K562 (cell line): Measurements from ENCODE around the gene ARHGAP26. TPM values are rescaled to one million over a fixed set of nuclear protein-coding genes. Genes with fewer than 3 reads are reported as not detected.

Experiments
- CEBPB ChIP-seq: fragments of 450-650 bp; IDR thresholded peaks from 2 replicates; pipeline ENCODE4 v1.6.1; 2016; ENCODE audit warnings: missing genetic modification characterization, missing compliant biosample characterization
- FIP1L1 ChIP-seq: fragments of 200-400 bp; formaldehyde crosslinking; IDR thresholded peaks from 2 replicates; pipeline ENCODE4 v1.6.1; 2018; ENCODE audit warnings: mild to moderate bottlenecking, low read depth, low read length; ENCODE audit not compliant: poor library complexity, severe bottlenecking
- GATA2 ChIP-seq: sonication (generic); formaldehyde crosslinking; IDR thresholded peaks from 2 replicates; pipeline ENCODE4 v1.4.0; 2020; ENCODE audit warnings: mild to moderate bottlenecking, missing genetic modification reagents
- NFYB ChIP-seq: IDR thresholded peaks from 2 replicates; pipeline ENCODE4 v1.6.1; 2011; ENCODE audit warnings: mild to moderate bottlenecking, moderate library complexity; ENCODE audit not compliant: insufficient read length; ENCODE audit errors: extremely low read depth
- PBX2 ChIP-seq, 2 experiments: IDR thresholded peaks in 1 of 2; conservative IDR thresholded peaks in 1 of 2; 2 replicates each; pipeline ENCODE4 v1.6.1; 2016; ENCODE audit warnings: low read depth in 2 of 2, mild to moderate bottlenecking in 1 of 2, missing compliant biosample characterization in 1 of 2, missing genetic modification characterization in 1 of 2, moderate library complexity in 1 of 2
- PPARD ChIP-seq: fragments of 250-450 bp; sonication (Bioruptor Pico); IDR thresholded peaks from 2 replicates; pipeline ENCODE4 v1.8.0; 2022; ENCODE audit warnings: inconsistent platforms, mild to moderate bottlenecking, moderate library complexity
- PRDM10 ChIP-seq: fragments of 450-650 bp; IDR thresholded peaks from 2 replicates; pipeline ENCODE4 v1.6.1; 2018; ENCODE audit not compliant: partially characterized antibody
- PTTG1 ChIP-seq: fragments of 450-650 bp; IDR thresholded peaks from 2 replicates; pipeline ENCODE4 v1.6.1; 2016; ENCODE audit warnings: low read depth, mild to moderate bottlenecking, missing genetic modification characterization, missing compliant biosample characterization
- SIN3B ChIP-seq: fragments of 450-650 bp; IDR thresholded peaks from 2 replicates; pipeline ENCODE4 v1.6.1; 2017; ENCODE audit warnings: low read depth, mild to moderate bottlenecking, moderate library complexity
- TAF15 ChIP-seq: fragments of 200-400 bp; formaldehyde crosslinking; IDR thresholded peaks from 2 replicates; pipeline ENCODE4 v1.6.1; 2017; ENCODE audit warnings: mild to moderate bottlenecking, low read depth, low read length, moderate library complexity
- ZBTB11 ChIP-seq, 3 experiments: fragments of 200-800 bp in 1 of 3; fragments of 250-450 bp in 1 of 3; fragments of 450-650 bp in 1 of 3; sonication (Bioruptor Pico) in 1 of 3; sonication (Bioruptor generic) in 1 of 3; formaldehyde crosslinking in 1 of 3; IDR thresholded peaks; 2 replicates each; pipeline versions ENCODE4 v1.6.1 to v1.8.0; 2016 to 2022; ENCODE audit warnings: mild to moderate bottlenecking in 2 of 3, missing genetic modification characterization in 2 of 3, missing compliant biosample characterization in 1 of 3, moderate library complexity in 1 of 3
- ZNF354B ChIP-seq: fragments of 250-450 bp; sonication (Bioruptor Pico); IDR thresholded peaks from 2 replicates; pipeline ENCODE4 v1.4.0; 2020
- polyA plus RNA-seq, 8 experiments: library from polyadenylated mRNA; depleted of rRNA in 4 of 8; stranded (reverse) in 5 of 8; unstranded in 3 of 8; fragments of >200 nt; fragmentation: Nextera tagmentation in 2 of 8; fragmentation: Illumina TruSeq in 1 of 8; extraction: Ambion mirVana in 2 of 8; extraction: Trizol in 1 of 8; gene quantifications; 2 replicates each; pipeline versions ENCODE4 v1.2.1 to v1.2.3, GENCODE V29; 2011 to 2014; ENCODE audit warnings: inconsistent platforms in 1 of 8, missing spikeins in 1 of 8
- total RNA-seq, 7 experiments: library from RNA; depleted of rRNA in 6 of 7; stranded (reverse); fragments of >200 nt in 6 of 7; fragmentation: Illumina TruSeq in 2 of 7; extraction: Trizol in 2 of 7; gene quantifications; 2 replicates each; pipeline versions ENCODE4 v1.2.1 to v1.2.3, GENCODE V29; 2011 to 2021; ENCODE audit warnings: low replicate concordance in 1 of 7

ARHGAP26 gene
- total and polyA plus RNA-seq, 9 of the 15 experiments (the other 6 are each of a cell fraction or from before 2014, with no cell fraction given) = 0.13 to 1.1 (median 0.55) TPM

DNA sequence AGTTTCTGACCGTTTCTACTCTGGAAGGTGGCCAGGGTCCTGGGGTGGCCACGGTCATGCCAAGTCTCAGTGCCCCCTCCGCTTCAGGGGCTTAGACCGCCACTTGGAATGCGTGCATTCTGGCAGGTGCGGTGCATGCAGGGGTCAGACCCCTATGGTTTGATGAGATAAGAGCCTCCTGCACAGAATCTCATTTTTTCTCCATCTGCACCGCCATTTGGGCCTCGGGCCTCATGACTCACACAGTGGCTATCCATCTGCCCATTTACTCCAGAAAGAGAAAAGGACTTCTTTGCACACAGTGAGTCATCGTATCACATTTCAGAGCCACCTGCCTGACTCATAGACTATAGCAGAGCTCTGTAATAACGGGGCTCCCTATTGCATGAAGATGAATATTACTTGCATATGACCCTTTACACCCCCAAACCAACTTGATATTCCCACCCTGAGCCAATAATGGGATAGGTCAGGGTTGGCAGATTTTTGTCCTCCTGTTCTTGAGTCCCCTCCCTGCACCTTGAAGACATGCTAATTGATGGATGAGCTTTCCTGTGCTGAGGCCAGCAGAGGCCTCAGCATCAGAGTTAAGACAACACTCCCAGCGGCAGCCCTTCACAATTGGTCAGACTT, 475.9 kb downstream of the ARHGAP26 start (continued):
- TF ChIP-seq PBX2 (CRISPR knock-in tag; IDR thresholded peaks at IDR 0.05; ENCODE audit: low read depth) (no peak), PBX2 (tag; conservative IDR thresholded peaks at IDR 0.05; ENCODE audit: low read depth) (no peak; the same call in 1 of the 2 replicates), SIN3B (no peak), FIP1L1 (no peak), PPARD (no peak), CEBPB (tag) (no peak), ZNF354B (CRISPR knock-in tag) (no peak), PRDM10 (peak; percentile 5), GATA2 (CRISPR knock-in tag) (no peak), ZBTB11 (CRISPR knock-in tag; IDR thresholded peaks at IDR 0.05) (peak in 1 of 3 experiments; percentile 71; a peak in 2 of 6 replicates), NFYB (no peak), PTTG1 (tag) (no peak), TAF15 (no peak)
